HG03457 (cell line): Measurements from ENCODE around the gene TSKU.

Experiments
- ATAC-seq: cut with Tn5 transposase; IDR thresholded peaks from one replicate; pipeline ENCODE4 v1.9.1; 2021; ENCODE audit warnings: moderate number of reproducible peaks; ENCODE audit not compliant: unreplicated experiment

TSKU gene

DNA sequence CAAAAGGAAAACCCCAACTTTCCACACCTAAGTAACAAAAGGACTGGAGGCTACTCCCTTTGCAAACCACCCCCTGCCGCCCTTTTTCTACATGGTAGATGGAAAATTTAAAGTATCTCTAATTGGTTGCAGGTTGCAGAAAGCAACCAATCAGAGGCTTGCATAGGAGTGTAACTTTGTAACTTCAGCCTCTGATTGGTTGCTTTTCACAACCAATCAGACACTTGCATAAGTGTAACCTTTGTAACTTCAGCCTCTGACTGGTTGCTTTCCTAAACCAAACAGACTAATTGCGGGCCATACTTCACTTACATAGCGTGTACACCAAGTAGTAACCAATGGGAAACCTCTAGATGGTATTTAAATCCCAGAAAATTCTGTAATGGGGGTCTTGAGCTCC lies 60.8 kb downstream of the TSKU start:
- ATAC-seq: no peak

DNA sequence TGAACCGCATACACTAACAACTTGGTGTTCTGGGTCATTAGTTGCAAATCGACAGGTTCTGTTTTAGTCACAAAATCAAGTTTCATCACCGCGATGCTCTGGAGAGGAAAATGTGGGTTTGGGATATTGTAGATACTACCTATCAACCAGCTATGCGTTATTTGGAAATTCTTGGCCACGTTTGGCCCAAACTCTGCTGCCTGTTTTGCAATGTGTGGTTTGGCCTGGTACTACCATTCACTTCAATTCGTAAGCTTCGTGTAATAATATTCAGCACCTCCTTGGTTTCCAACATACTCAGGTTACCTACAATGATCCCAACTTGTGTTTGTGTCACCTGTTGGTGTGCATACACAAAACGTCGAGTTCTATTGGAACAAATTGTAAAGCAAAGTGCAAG lies 61.4 kb downstream of the TSKU start:
- ATAC-seq: no peak

DNA sequence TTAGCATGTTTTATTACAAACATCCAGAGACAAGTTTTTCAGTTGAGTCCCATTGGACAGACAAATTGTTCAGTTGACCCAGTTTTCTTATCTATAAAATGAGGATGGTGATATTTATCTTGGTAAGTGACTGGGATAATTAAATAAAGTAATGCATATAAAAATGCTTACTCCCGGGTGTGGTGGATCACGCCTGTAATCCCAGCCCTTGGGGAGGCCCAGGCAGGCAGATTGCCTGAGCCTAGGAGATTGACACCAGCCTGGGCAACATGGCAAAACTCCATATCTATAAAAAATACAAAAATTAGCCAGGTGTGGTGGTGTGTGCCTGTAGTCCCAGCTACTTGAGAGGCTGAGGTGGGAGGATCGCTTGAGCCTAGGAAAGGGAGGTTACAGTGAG lies 61.9 kb downstream of the TSKU start:
- ATAC-seq: no peak

DNA sequence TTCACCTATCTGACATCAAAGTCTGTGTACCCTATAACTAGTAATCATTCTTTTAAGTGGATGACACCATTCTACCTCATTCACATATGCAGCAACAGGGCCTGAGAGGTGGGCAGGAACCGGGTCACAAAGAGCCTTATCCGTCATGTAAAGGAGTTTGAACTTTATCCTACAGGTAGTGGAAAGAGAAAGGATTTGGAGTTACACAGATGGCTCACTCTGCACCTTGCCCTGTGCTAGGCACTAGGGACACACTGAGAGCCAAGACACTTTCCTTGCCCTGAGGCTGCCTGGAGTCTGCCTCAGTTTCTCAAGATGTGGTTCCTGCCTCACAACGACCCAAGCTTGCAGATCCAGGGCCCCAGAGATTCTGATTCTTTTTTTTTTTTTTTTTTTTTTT lies 63.3 kb downstream of the TSKU start:
- ATAC-seq: no peak
